ENCODE results near the gene DYDC2. TPM values are rescaled to one million over a fixed set of nuclear protein-coding genes. Genes with fewer than 3 reads are reported as not detected.

Gene DYDC2
- total RNA-seq, 1 donor from 2014 or later = 3.0 TPM

GRCh38 chr10:80392250-80392649, 35.7 kb downstream of the DYDC2 start:
- no peak for TF ChIP-seq CTCF (IDR thresholded peaks at IDR 0.05; ENCODE audit: insufficient read depth, low read length, poor library complexity, severe bottlenecking)

GRCh38 chr10:80394358-80394916, 37.9 kb downstream of the DYDC2 start:
- no peaks in the 10 kb centered on the region for H3K27me3 ChIP-seq (ENCODE audit: control insufficient read depth, insufficient read depth, low read length)
- no peak for DNase-seq (ENCODE audit: low read depth)
- no peaks in the 10 kb centered on the region for H3K36me3 ChIP-seq (ENCODE audit: control insufficient read depth, insufficient read depth, low read length)
- no peak for TF ChIP-seq CTCF (IDR thresholded peaks at IDR 0.05; ENCODE audit: insufficient read depth, low read length, poor library complexity, severe bottlenecking)
- no peak overlapping the region for H3K4me3 ChIP-seq (ENCODE audit: low read depth, low read length)

More at GRCh38 chr10:80392250-80392649, 35.7 kb downstream of the DYDC2 start:
- H3K27me3 ChIP-seq (ENCODE audit: control insufficient read depth, insufficient read depth, low read length) = no peaks in the 10 kb centered on the region
- no peaks in the 10 kb centered on the region for H3K36me3 ChIP-seq (ENCODE audit: control insufficient read depth, insufficient read depth, low read length)
- no peak overlapping the region for H3K4me3 ChIP-seq (ENCODE audit: low read depth, low read length)
- no peak for DNase-seq (ENCODE audit: low read depth)

GRCh38 chr10:80397014-80397413, 40.4 kb downstream of the DYDC2 start:
- no peak for TF ChIP-seq CTCF (IDR thresholded peaks at IDR 0.05; ENCODE audit: insufficient read depth, low read length, poor library complexity, severe bottlenecking)
- DNase-seq (ENCODE audit: low read depth) = no peak
- Histone ChIP-seq H3K27me3 (ENCODE audit: control insufficient read depth, insufficient read depth, low read length) (no peaks in the 10 kb centered on the region), H3K4me3 (ENCODE audit: low read depth, low read length) (no peak overlapping the region), H3K36me3 (ENCODE audit: control insufficient read depth, insufficient read depth, low read length) (no peaks in the 10 kb centered on the region)

DNA sequence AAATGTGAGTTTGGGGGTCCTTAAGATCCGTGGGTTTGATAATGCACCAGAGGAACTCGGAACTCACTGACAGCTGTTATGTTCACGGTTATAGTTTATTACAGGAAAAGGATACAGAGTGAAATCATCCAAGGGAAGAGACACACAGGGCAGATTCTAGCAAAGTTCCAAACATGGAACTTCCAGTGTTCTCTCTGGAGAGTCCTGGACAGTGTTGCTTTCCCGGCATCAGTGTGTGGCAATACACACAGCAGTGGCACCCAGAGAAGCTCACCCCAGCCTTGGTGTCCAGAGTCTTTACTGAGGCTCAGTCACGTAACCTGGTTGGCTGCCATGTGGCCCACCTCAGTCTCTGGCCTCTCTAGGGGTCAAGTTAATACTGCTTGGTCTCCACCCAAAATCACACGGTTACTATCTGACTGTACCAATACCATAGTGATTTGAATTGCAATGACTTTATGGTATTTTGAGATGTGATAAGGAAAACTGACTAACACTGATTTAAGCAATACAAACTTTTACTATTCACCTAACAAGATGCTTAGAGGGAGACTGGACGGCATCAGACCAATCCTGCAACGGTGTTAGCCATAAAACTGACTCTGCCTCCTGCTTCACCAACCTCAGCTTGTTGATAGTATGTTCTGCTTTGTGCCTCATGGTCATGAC, 43.7 kb downstream of the DYDC2 start:
- DNase-seq (ENCODE audit: low read depth) = no peak
- TF ChIP-seq CTCF (IDR thresholded peaks at IDR 0.05; ENCODE audit: insufficient read depth, low read length, poor library complexity, severe bottlenecking) = no peak
- Histone ChIP-seq H3K4me3 (ENCODE audit: low read depth, low read length) (no peak overlapping the region), H3K27me3 (ENCODE audit: control insufficient read depth, insufficient read depth, low read length) (no peaks in the 10 kb centered on the region), H3K36me3 (ENCODE audit: control insufficient read depth, insufficient read depth, low read length) (no peaks in the 10 kb centered on the region)

DNA sequence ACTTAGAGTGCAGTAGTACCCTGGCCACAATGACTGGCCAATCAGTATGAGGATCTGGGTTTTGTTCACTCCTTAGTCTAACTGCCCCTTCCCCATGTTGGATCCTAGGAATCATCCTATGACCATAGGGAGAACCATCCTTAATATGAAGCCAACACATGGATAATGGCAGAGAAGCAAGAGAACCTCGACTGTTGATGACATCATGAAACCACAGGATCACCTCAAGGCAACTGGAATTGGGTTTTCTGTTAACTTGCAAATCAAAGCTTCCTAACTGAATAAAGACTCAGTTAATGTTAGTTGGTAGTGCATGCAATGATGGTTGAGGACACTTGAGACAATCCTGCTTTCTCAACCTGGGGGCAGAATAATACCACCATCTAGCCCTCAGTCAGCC, 48.5 kb downstream of the DYDC2 start:
- H3K27me3 ChIP-seq (ENCODE audit: control insufficient read depth, insufficient read depth, low read length) = no peaks in the 10 kb centered on the region
- H3K36me3 ChIP-seq (ENCODE audit: control insufficient read depth, insufficient read depth, low read length) = no peaks in the 10 kb centered on the region
- no peak overlapping the region for H3K4me3 ChIP-seq (ENCODE audit: low read depth, low read length)
- no peak for TF ChIP-seq CTCF (IDR thresholded peaks at IDR 0.05; ENCODE audit: insufficient read depth, low read length, poor library complexity, severe bottlenecking)
- DNase-seq (ENCODE audit: low read depth) = no peak

- H3K4me3 ChIP-seq (ENCODE audit: low read depth, low read length) = no peak overlapping the region
- no peak for TF ChIP-seq CTCF (IDR thresholded peaks at IDR 0.05; ENCODE audit: insufficient read depth, low read length, poor library complexity, severe bottlenecking)
- no peak for DNase-seq (ENCODE audit: low read depth)
- H3K36me3 ChIP-seq (ENCODE audit: control insufficient read depth, insufficient read depth, low read length) = no peaks in the 10 kb centered on the region
- no peaks in the 10 kb centered on the region for H3K27me3 ChIP-seq (ENCODE audit: control insufficient read depth, insufficient read depth, low read length)
These were observed 49.0 kb downstream of the DYDC2 start for GRCh38 chr10:80405626-80406025.
